ENCODE data around the gene ASF1A. TPM values are rescaled to one million over a fixed set of nuclear protein-coding genes. Genes with fewer than 3 reads are reported as not detected.
A peak's percentile ranks its signal among the peaks of the same experiment; 100 is the strongest.

The ASF1A gene
- total RNA-seq, 1 experiment from 2014 or later = 34.4 TPM

DNA sequence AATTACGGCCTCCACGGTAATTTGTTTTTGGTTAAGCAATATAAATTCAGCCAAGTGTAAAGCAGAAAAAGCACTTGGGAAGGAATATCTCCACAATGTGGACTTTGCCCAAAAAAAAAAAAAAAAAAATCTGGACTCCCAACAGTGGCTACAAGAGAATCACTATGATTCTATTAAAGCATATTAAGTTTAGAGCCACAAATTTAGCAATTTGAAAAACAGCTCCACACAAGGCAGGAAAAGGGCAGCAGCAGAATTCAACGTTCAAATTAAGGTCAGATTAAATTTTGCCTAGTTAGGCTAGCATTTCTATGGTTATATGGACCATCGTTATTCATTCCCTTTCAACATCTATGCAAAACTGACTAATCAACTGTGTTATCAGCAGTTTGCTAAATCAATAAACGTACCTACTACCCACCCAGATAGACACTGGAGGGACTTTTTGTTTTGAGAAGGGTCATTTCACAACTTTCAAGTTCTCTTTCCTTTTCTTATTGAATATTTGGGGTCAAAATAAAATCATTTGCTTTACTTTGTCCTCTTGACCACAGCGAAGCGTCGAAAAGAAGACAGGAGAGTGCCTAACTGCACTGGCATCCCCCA, 40.0 kb downstream of the ASF1A start:
- no CpG with 5 or more reads among the region's 8 CpGs for WGBS (ENCODE audit: extremely low coverage, insufficient read length, low lambda C conversion rate)
- no peak overlapping the region for H3K14ac ChIP-seq (ENCODE audit: insufficient read depth, low read length)
- H3K79me1 ChIP-seq (ENCODE audit: insufficient read depth, low read depth, low read length, poor library complexity, severe bottlenecking) = no peaks in the 10 kb centered on the region
- Mint-ChIP-seq H3K9me3 (peaks cover 16% of the 10 kb centered on the region in 2 experiments), H3K36me3 (ENCODE audit: insufficient read depth in 1 of 3, low read depth in 3 of 3) (peaks cover 32 to 58% (median 34%) of the 10 kb centered on the region in 3 experiments), H3K4me1 (peaks cover 18 to 19% of the 10 kb centered on the region in 2 experiments), H3K27ac (no peak overlapping the region; a peak in 1 of 7 replicates), H3K4me3 (peak overlapping the region; percentile 86 to 95), H3K27me3 (ENCODE audit: low read depth) (no peaks in the 10 kb centered on the region)
- H3K4ac ChIP-seq (ENCODE audit: low read depth, low read length) = no peak overlapping the region
- no peak for DNase-seq
- H2BK120ac ChIP-seq (ENCODE audit: low read depth, low read length, poor library complexity, severe bottlenecking) = no peak overlapping the region
- H2BK5ac ChIP-seq (ENCODE audit: insufficient read length, low read length) = no peak overlapping the region
- no peaks in the 10 kb centered on the region for H4K20me1 ChIP-seq (ENCODE audit: control insufficient read depth, insufficient read depth, insufficient read length)
- TF ChIP-seq, protein P1, sequence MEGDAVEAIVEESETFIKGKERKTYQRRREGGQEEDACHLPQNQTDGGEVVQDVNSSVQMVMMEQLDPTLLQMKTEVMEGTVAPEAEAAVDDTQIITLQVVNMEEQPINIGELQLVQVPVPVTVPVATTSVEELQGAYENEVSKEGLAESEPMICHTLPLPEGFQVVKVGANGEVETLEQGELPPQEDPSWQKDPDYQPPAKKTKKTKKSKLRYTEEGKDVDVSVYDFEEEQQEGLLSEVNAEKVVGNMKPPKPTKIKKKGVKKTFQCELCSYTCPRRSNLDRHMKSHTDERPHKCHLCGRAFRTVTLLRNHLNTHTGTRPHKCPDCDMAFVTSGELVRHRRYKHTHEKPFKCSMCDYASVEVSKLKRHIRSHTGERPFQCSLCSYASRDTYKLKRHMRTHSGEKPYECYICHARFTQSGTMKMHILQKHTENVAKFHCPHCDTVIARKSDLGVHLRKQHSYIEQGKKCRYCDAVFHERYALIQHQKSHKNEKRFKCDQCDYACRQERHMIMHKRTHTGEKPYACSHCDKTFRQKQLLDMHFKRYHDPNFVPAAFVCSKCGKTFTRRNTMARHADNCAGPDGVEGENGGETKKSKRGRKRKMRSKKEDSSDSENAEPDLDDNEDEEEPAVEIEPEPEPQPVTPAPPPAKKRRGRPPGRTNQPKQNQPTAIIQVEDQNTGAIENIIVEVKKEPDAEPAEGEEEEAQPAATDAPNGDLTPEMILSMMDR (conservative IDR thresholded peaks at IDR 0.05) = no peak
- H3K4me2 ChIP-seq (ENCODE audit: insufficient read depth, insufficient read length, low read length) = peak overlapping the region; percentile 87
- H3K23me2 ChIP-seq (ENCODE audit: insufficient read length, low read depth, low read length, poor library complexity, severe bottlenecking) = peaks cover 4% of the 10 kb centered on the region
- no peak overlapping the region for H3K9ac ChIP-seq (ENCODE audit: extremely low read depth, insufficient read length, low read length)
- H3K27ac ChIP-seq (ENCODE audit: insufficient read length, low read depth, low read length) = no peak overlapping the region
- H3K56ac ChIP-seq (ENCODE audit: insufficient read length, low read depth, low read length) = no peak overlapping the region
- no peak overlapping the region for H3T11ph ChIP-seq (ENCODE audit: low read length)
- no peak overlapping the region for H2AFZ ChIP-seq (ENCODE audit: low read length)
- no peaks in the 10 kb centered on the region for H3K27me3 ChIP-seq (ENCODE audit: insufficient read depth, low read length)
- H3K18ac ChIP-seq (ENCODE audit: insufficient read length, low read depth, low read length) = no peak overlapping the region
- H3K79me2 ChIP-seq (ENCODE audit: insufficient read depth, low read length) = no peaks in the 10 kb centered on the region; the same call in 1 of the 2 replicates
- H2AK5ac ChIP-seq (ENCODE audit: insufficient read length, low read length) = no peak overlapping the region
- no peaks in the 10 kb centered on the region for H3K9me3 ChIP-seq (ENCODE audit: control insufficient read depth, low read depth, low read length)
- no peak overlapping the region for H2BK20ac ChIP-seq (ENCODE audit: low read depth, low read length, poor library complexity, severe bottlenecking)
- no peaks in the 10 kb centered on the region for H3K4me1 ChIP-seq (ENCODE audit: insufficient read depth, low read length)
- no peak overlapping the region for H2BK15ac ChIP-seq (ENCODE audit: low read depth, low read length)
- no peak overlapping the region for H3K23ac ChIP-seq (ENCODE audit: insufficient read length, low read depth, low read length)
- no peak overlapping the region for H4K8ac ChIP-seq (replicated peaks; ENCODE audit: insufficient read length, low read depth, low read length)
- H4K5ac ChIP-seq (ENCODE audit: insufficient read length, low read depth, low read length) = no peak overlapping the region
- H4K91ac ChIP-seq (ENCODE audit: insufficient read length, low read depth, low read length) = no peak overlapping the region
- no peak overlapping the region for H2BK12ac ChIP-seq (ENCODE audit: insufficient read length, low read depth, low read length)
